PFSK-1 (cell line): ENCODE results near the gene ACOT9.

Experiments
- POLR2AphosphoS5 ChIP-seq: IDR thresholded peaks from 2 replicates; pipeline ENCODE4 v1.6.1; 2012; ENCODE audit warnings: low read depth, mild to moderate bottlenecking, control low read depth, low read length, moderate library complexity
- REST ChIP-seq, 2 experiments: IDR thresholded peaks; 2 replicates each; pipeline versions ENCODE4 v1.6.1 to v1.8.0; 2011 to 2012; ENCODE audit warnings: low read depth in 2 of 2, low read length in 2 of 2, control low read depth in 1 of 2, inconsistent platforms in 1 of 2, mild to moderate bottlenecking in 1 of 2, moderate library complexity in 1 of 2; ENCODE audit not compliant: insufficient read depth in 1 of 2
- SIN3A ChIP-seq: IDR thresholded peaks from 2 replicates; pipeline ENCODE4 v1.6.1; 2012; ENCODE audit warnings: mild to moderate bottlenecking, low read length, moderate library complexity, borderline replicate concordance; ENCODE audit not compliant: insufficient read depth
- TAF1 ChIP-seq: IDR thresholded peaks from 2 replicates; pipeline ENCODE4 v1.6.1; 2012; ENCODE audit warnings: low read length, control low read depth, borderline replicate concordance; ENCODE audit not compliant: insufficient read depth

- TF ChIP-seq POLR2AphosphoS5, result no peak
- no peak for TF ChIP-seq TAF1
- TF ChIP-seq SIN3A, result no peak
- TF ChIP-seq REST (IDR thresholded peaks at IDR 0.05; ENCODE audit: insufficient read depth in 1 of 2, low read depth in 2 of 2, low read length in 2 of 2), result no peak
These were observed 46.5 kb upstream of the ACOT9 start for GRCh38 chrX:23789386-23790154.
